ENCODE measurements around the gene CDC42BPG. TPM values are rescaled to one million over a fixed set of nuclear protein-coding genes. Genes with fewer than 3 reads are reported as not detected.

Gene CDC42BPG
- total and polyA plus RNA-seq, 9 of the 15 experiments (the other 6 are each of a cell fraction or from before 2014, with no cell fraction given) = 0.04 to 8.8 (median 2.1) TPM

GRCh38 chr11:64878223-64878493 lies 33.7 kb upstream of the CDC42BPG start (continued):
- TF ChIP-seq HDAC1 (IDR thresholded peaks at IDR 0.05) (peak in 1 of 2 experiments; percentile 85; a peak in 1 of 4 replicates), PRMT5 (CRISPR knock-in tag; IDR thresholded peaks at IDR 0.05) (no peak), RHOXF2B (CRISPR knock-in tag; conservative IDR thresholded peaks at IDR 0.05) (no peak), CTCF (IDR thresholded peaks at IDR 0.05 in 2 of 3, conservative IDR thresholded peaks at IDR 0.05 in 1 of 3; ENCODE audit: insufficient read depth in 2 of 3, low read depth in 1 of 3, low read length in 3 of 3) (0 out of 6 replicates have a peak, but pooled peaks of 1 of the 3 experiments have one; percentile 0), ZNF174 (CRISPR knock-in tag; IDR thresholded peaks at IDR 0.05) (no peak), STAT5B (CRISPR knock-in tag; IDR thresholded peaks at IDR 0.05) (no peak), ZNF311 (CRISPR knock-in tag; IDR thresholded peaks at IDR 0.05) (no peak), LCOR (CRISPR knock-in tag; IDR thresholded peaks at IDR 0.05) (peak; percentile 47; the same call in 1 of the 2 replicates), CREB3L1 (IDR thresholded peaks at IDR 0.05; ENCODE audit: borderline replicate concordance, low read depth) (no peak), ATF2 (CRISPR knock-in tag; IDR thresholded peaks at IDR 0.05) (0 out of 2 replicates have a peak, but pooled peaks have one; percentile 6), FOXP4 (CRISPR knock-in tag; IDR thresholded peaks at IDR 0.05; ENCODE audit: borderline replicate concordance) (peak; percentile 93; the same call in 1 of the 2 replicates), MTA3 (IDR thresholded peaks at IDR 0.05; ENCODE audit: borderline replicate concordance) (peak; percentile 75; the same call in 1 of the 2 replicates), KDM4B (IDR thresholded peaks at IDR 0.05; ENCODE audit: borderline replicate concordance in 2 of 2, low read depth in 1 of 2) (no peak; a peak in 1 of 4 replicates), ZBTB17 (CRISPR knock-in tag; IDR thresholded peaks at IDR 0.05) (peak; percentile 44; the same call in 1 of the 2 replicates), ZNF134 (CRISPR knock-in tag; conservative IDR thresholded peaks at IDR 0.05) (no peak), TCFL5 (CRISPR knock-in tag; conservative IDR thresholded peaks at IDR 0.05) (no peak), HIVEP1 (CRISPR knock-in tag; IDR thresholded peaks at IDR 0.05) (no peak), PHF20 (IDR thresholded peaks at IDR 0.05; ENCODE audit: partially characterized antibody) (peak; percentile 21), SNRNP70 (optimal IDR thresholded peaks at IDR 0.05; ENCODE audit: low read depth, low read length) (no peak), FOXK2 (conservative IDR thresholded peaks at IDR 0.05 in 1 of 2, IDR thresholded peaks at IDR 0.05 in 1 of 2; ENCODE audit: low read depth in 2 of 2) (peak in 1 of 2 experiments; percentile 67; a peak in 3 of 4 replicates)

Measured in K562 (cell line).